ENCODE results near the gene TMEM178A.

DNA sequence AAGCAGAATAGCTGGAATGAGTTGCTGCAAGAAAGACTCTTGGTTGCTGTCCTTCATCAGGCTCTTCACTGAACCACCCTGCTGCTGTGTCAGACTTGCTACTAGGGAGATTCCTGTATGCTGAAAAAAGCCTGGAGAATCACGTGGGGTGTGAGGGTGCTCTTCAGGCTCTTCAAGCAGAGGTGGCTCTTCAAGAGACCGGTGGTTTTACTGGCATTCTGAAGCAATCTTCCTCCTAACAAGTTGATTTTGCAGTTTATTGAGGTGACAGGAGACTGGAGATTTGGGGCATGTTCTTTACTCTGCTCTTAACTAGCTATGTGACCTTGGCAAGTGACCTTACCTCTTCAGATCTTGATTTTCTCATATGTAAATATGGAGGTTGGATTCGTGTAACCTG, 14.1 kb downstream of the TMEM178A start:
- TF ChIP-seq CTCF (conservative IDR thresholded peaks at IDR 0.05; ENCODE audit: low read length) (no peak), EZH2phosphoT487 (IDR thresholded peaks at IDR 0.05; ENCODE audit: borderline replicate concordance, low read depth, low read length) (no peak)
